GM19238 (cell line): ENCODE results near the gene ZNF18.
"Not testable (repeated sequence)": the region's sequence is repeated elsewhere in the genome, so short reads cannot be mapped to it uniquely, and the experiment has no call there.

Experiments
- DNase-seq: peaks from one replicate; pipeline ENCODE4 v3.0.0; 2011; ENCODE audit warnings: low spot score; ENCODE audit not compliant: insufficient read length

The ZNF18 gene

GRCh38 chr17:11986179-11986941 lies 10.9 kb downstream of the ZNF18 start:
- no peak for DNase-seq

GRCh38 chr17:11981862-11982261 lies 15.4 kb downstream of the ZNF18 start:
- no peak for DNase-seq

- DNase-seq, result no peak
These were observed 16.5 kb downstream of the ZNF18 start for GRCh38 chr17:11980813-11981212.

- DNase-seq, result no peak
These were observed 17.5 kb downstream of the ZNF18 start for GRCh38 chr17:11979795-11980194.

- not testable (repeated sequence) for DNase-seq
These were observed 24.5 kb downstream of the ZNF18 start for GRCh38 chr17:11972741-11973140.

GRCh38 chr17:11969565-11969964 lies 27.7 kb downstream of the ZNF18 start:
- no peak for DNase-seq

- DNase-seq, result no peak
These were observed 42.3 kb downstream of the ZNF18 start for GRCh38 chr17:11954936-11955335.

GRCh38 chr17:11953924-11954323 lies 43.4 kb downstream of the ZNF18 start:
- no peak for DNase-seq

- no peak for DNase-seq
These were observed 44.7 kb downstream of the ZNF18 start for GRCh38 chr17:11952610-11953009.

GRCh38 chr17:11950771-11951519 lies 46.3 kb downstream of the ZNF18 start:
- DNase-seq, result no peak

- DNase-seq, result not testable (repeated sequence)
These were observed 47.7 kb downstream of the ZNF18 start for GRCh38 chr17:11949571-11949970.

- no peak for DNase-seq
These were observed 48.5 kb downstream of the ZNF18 start for GRCh38 chr17:11948789-11949188.

GRCh38 chr17:11944587-11944986 lies 52.7 kb downstream of the ZNF18 start:
- DNase-seq, result no peak

- no peak for DNase-seq
These were observed 53.4 kb downstream of the ZNF18 start for GRCh38 chr17:11943759-11944347.

- not testable (repeated sequence) for DNase-seq
These were observed 54.2 kb downstream of the ZNF18 start for GRCh38 chr17:11943086-11943485.

- no peak for DNase-seq
These were observed 56.4 kb downstream of the ZNF18 start for GRCh38 chr17:11940904-11941303.

- DNase-seq, result no peak
These were observed 61.4 kb downstream of the ZNF18 start for GRCh38 chr17:11935734-11936406.

GRCh38 chr17:11932337-11932898 lies 64.9 kb downstream of the ZNF18 start:
- DNase-seq, result no peak

- no peak for DNase-seq
These were observed 68.8 kb downstream of the ZNF18 start for GRCh38 chr17:11928436-11928835.
